Right renal cortex interstitium (tissue), 3 donors: ENCODE data around the gene CXCR6. TPM values are rescaled to one million over a fixed set of nuclear protein-coding genes. Genes with fewer than 3 reads are reported as not detected.

Experiments
- DNase-seq, 3 donors: peaks; one replicate each; pipeline ENCODE4 v3.0.0-alpha.2; 2013; ENCODE audit warnings: low read depth in 3 of 3, low spot score in 2 of 3
- polyA plus RNA-seq, 3 donors: library from polyadenylated mRNA; unstranded; fragments of 120-200 nt; gene quantifications; one replicate each; pipeline ENCODE4 v1.2.1, GENCODE V29; 2013; ENCODE audit not compliant: insufficient read length in 3 of 3

CXCR6 gene
- polyA plus RNA-seq, 3 donors, result 0.19 to 0.28 (median 0.27) TPM

GRCh38 chr3:45966371-45966791 is 23.1 kb downstream of the CXCR6 start:
- peak in 1 of 3 donors; percentile 6 for DNase-seq

DNA sequence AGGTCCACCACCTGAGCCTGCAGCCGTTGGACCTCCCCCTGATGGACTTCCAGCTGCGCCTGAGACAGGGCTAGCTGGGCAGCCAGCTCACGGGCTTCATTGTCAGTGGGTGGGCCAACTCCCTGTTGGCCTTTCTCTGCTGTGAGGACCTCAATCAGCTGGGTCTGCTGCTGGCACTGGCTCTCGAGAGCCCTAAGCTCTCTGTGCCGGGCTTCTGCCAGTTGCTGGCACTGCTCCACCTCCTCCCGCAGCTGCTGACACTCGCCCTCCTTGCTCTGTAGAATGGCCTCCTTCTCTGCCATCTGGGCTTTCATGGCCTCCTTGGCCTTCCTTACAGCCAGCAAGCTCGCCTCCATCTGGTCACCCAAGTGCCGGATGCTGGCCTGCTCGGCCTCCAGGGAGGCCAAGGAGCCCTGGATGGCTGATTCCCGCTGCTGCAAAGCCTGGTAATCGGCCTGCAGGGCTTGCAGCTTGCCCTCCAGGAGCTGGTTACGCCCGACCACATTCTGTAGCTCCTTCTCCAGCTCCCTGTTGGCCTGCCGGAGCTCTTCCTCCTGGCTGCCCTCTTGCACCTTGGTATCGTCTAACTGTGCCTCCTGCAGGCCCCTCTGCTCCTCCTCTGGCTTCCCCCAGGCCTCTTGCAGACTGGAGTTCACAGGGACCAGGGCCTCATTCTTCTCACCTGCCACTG is 23.8 kb downstream of the CXCR6 start:
- DNase-seq, result no peak

GRCh38 chr3:45967724-45968123 is 24.5 kb downstream of the CXCR6 start:
- DNase-seq, result no peak

DNA sequence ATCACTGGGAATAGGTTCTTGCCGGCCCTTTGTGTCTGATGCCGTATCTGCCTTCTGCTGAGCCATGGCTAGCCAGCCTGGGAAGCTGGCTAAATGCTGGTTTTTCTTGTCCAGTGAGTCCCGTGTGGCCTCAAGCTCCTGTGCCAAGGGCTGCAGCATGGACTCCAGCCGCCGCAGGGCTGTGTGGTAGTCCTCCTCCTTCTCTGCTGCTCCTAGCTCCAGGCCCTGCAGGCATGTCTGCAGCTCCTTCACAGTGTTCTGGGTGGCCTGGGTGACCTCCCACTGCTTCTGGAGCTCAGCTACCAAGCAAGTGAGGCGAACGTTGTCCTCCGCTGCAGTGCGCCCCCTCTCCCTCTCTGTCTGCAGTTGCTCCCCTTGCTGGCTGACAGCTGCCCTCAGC is 24.9 kb downstream of the CXCR6 start:
- no peak for DNase-seq

DNA sequence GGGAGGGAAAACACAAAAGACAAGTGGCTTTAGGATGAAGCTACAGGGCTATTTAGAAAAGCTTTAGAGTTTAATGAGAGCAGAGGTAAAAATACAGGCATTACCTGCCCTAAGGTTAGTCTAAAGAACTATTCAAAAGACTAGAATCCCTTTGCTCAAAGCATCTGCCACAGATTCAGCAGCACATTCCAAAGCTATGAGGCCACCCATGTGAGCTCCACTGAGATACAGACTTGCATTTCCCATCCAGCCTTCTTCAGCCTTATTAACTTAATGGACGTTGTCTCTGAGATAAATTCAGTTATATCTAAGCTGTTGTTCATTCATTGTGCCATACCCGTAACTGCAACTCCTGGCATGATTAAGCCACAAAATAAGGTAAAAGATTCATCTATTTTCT is 25.4 kb downstream of the CXCR6 start:
- no peak for DNase-seq

GRCh38 chr3:45969116-45969515 is 25.9 kb downstream of the CXCR6 start:
- DNase-seq, result no peak

- DNase-seq, result no peak
Measured at GRCh38 chr3:45969953-45970352, 26.7 kb downstream of the CXCR6 start.

DNA sequence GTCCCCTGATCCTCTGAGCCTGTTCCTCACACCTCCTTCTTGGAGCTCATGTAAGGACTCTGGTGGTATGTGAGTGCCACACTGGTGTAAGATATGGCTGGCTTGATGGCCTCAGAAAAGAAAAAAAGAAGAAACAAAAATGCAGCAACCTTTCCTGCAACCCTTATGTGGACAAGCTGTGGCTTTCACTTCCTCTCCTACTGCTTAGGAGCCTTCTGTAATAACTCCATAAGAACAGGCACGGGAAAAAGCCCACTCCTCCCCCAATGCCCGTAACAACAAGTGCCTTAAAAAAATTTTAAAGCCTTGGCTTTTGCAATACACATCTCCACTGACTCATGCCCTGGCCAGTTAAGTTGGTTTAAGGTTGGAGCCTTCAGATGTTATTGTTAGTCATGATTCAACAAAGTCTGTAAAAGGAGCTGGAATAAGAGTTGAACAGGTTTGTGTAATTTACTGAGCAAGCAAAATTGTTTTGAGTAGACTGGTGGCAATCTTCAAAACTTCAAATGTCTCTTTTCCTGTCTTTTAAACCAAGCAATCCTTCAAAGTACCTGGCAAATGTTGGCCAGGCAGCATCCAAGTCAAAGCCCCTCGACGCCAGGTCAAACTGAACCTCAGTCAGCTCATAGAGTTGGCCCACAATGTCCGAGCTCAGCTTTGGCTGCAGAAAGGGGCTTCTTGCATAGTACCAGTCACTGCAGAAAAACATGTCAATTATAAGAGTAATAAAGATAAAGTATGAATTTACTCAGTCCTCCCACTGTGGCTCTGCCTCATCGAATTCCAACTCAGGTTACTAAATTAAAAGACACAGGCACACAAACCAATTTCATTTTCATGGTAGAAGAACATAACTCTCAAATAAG is 29.5 kb downstream of the CXCR6 start:
- no peak for DNase-seq

- no peak for DNase-seq
Measured at GRCh38 chr3:45974686-45975085, 31.4 kb downstream of the CXCR6 start.

- DNase-seq, result no peak
Measured at GRCh38 chr3:45975686-45976085, 32.4 kb downstream of the CXCR6 start.

- no peak for DNase-seq
Measured at GRCh38 chr3:45976191-45977091, 33.2 kb downstream of the CXCR6 start.

DNA sequence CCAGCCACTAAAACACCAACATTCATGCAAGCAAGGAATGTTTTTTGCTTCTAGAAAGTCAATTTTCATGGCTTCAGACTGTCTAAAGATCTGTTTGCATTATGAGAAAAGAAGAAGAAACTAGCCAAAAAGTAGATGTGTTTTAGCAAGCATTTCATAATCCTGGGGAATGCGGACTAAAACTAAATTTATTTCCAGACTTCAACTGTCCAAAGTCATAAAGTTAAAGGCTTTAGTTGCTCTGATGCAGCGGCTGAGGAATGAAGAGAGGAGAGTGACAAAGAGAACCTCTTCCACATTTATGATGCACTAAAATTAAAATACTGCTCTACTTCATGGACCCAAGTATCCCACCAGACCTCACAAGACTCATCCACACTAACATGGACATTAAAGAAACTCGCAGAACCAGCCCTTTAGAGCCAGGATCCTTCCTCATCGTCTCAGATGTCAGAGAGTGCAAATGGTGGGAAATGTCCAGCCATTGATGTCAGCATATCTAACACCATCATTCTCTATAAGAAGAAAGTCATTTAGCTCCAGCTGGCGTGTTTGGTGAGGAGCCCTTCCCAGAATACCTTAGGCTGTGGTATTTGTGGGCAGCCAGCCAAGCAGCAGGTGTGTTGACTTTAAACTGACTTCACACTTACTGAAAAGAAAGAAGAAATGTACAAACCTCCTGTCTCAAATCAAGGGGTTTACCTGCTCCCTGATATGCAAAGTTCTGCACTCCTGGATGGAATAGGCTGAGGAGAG is 34.9 kb downstream of the CXCR6 start:
- no peak for DNase-seq

DNA sequence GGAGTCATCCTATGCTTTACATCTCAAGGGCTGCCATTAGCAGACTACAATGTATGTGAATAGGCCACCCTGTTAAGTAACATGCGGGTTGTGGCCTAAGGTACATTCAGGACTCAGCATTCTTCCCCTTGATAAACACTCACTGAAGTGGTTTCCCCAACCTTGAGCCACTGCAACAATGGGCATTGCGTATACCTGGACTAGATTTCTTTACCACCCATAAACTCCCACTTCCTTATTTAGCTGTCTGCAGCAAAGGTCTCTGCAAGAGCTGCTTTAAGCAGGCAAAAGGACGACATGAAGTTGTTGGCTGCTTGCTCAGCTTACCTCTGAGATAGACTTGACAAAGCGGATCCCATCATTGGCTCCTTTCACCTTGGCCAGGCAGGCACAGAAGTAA is 36.1 kb downstream of the CXCR6 start:
- DNase-seq, result no peak

- DNase-seq, result no peak
Measured at GRCh38 chr3:45980229-45980813, 37.1 kb downstream of the CXCR6 start.

DNA sequence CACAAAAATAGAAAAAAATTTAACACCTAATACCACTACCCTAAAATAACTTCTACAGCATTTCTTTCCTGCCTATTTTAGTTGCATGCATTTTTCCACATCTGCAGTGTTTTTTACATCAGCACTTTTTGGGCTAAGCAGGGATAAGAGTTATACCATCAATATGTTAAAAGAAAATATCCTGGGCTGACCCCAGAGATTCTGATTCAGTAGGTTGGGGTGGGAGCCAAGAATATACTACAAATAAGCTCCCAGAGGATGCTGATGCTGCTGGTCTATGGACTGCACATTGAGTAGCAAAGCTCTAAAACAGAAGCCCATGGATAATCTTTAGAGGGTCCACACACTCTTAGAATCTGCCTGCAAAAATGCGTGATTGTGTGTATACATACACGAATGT is 37.6 kb downstream of the CXCR6 start:
- no peak for DNase-seq

DNA sequence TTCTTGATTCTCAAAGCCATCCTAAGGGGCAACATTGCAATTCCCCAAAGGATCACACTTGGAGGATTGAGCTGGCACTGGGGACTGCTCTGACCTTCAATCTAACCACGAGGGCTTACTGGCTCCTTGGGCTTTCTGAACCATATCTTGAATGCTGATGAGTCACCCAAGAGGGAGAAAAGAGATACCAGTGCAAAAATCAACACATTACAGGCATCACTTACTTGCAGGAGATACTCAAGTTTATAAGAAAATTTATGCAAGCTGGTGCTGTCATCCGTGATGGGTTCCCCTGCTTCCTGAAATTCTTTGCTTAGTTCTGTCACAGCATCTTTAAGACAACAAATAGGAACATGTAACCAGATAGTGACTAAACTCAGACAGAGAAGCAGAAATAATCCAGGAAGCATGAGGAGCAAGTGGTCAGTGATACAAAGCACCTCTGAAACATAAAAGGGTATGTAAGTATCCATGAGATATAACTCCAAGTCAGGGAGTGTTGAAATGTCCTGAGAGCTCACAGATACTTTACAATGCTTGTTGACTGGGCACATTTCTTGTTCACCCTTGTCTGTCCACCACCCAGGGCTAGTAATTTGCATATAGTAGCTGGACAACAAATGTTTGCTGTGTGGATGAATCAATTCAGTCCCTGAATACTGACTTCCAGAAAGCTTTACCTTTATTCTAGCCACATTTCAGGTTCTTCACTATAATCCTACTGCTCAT is 38.2 kb downstream of the CXCR6 start:
- DNase-seq, result no peak

DNA sequence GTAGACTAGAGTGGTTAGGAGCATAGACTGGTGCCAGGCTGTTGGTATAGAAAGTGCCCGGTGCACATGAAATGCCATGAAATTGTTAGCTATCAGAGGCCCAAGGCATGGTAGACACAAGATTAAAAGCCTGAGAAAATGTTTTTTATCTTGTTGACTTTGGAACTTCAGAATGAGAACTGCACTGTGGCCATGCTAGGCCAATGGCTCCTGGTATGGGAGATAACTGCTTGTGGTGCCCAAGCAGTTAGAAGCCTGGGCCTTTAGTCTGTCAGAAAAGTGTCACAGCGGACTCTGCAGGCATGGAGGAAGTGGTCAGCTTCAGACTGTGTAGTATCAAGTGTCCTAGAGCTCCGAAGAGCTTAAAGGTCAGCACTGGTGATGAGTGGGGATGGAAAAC is 40.5 kb downstream of the CXCR6 start:
- no peak for DNase-seq

DNA sequence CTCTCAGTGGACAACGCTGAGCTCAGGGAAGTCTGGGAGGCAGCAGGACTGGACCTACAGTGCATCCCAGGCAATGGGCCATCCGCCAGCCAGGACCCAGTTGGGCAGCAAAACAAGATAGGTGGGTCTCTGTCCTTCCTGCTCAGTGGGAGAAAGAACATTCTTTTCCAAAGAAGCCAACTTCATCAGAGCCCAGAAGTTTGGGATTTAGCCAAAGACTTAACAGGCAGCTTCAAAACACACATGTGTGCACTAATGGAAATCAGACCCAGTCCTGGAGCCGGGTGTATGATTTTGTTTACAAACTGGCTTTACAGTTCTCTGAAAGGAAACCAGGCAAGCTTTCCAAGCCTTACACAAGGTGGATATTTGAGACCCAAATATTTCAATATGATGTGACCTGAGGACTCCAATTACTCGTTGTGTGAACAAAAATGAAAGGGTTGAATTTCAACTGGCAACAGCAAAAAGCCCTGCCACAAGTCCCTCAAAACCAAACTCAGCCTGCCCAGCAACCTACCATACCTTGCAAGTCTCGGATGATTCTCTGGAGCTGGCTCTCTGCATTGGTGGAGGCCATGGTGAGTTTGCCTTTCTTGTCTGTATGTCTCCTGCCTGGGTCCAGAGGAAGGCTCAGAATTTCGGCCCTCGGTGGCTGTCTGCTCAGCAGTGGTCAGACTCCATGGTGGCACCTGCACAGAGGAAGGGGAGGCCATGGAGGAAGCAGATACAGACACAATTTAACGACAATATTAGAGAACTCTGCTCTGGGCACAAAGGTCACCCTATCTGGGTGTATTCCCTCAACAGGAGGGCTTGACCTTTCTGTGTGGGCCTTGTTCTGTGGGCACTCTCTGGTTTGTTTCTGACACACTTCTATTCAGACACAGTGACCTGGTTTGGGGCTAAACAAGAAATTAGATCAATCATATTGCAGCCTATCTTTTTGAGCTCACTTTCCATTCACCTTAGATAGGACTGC is 41.4 kb downstream of the CXCR6 start:
- no peak for DNase-seq
